ENCODE data around the gene TDRD12.
"Not testable (repeated sequence)": the region's sequence is repeated elsewhere in the genome, so short reads cannot be mapped to it uniquely, and the experiment has no call there.

Gene TDRD12

DNA sequence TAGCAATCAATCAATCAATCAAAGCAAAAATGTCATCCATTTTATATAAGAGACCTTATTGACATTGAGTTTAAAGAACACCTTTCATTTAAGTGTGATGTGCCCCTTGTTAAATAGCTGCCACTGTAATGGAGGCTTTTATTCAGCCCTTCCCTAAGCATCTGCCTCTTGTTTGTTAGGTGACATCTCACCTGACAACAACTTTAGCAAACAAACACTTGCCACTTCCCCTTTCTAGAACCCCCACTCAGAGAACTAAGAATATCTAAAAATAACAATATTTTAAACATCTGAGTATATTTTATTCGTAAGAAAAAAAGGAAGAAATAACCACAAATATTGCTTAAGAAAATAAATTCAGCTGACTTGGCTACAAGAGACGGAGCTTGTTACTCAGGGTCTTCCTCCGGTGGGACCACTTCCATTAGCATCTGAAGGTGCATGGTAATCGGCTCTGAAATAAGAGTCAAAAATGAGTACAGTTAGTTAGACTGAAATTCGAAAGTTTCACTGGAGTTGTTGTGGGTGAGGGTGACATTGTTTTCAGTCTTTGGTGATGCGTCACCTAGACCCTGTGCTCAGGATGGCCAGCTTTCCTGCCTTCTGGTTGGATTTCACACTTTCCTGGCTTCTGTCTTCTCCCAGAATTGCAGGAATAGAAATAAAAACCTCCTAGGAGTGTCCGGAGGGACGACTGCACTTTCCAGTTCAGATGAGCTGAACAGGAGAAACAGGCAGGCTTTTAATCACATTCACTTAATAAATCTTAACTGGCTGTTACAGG, 110.9 kb downstream of the TDRD12 start:
- DNase-seq, result no peak

DNA sequence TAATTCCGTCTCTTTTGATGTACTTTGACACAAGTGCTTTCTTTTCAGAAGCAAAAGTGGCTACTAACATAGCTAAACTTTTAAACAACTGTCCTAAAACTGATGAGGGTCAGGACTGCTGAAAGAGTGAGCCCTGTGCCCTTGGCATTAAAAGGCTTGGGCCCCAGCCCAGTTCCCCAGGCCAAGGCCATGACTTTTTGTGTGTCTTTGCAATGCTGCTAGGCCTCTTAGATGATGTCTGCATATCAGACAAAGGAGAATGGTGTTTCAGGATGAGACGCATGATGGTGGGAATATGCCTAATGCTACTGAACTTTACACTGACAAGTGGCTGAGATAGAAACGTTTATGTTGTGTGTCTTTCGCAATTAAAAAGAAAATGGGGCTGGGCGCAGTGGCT, 112.0 kb downstream of the TDRD12 start:
- DNase-seq, result no peak

DNA sequence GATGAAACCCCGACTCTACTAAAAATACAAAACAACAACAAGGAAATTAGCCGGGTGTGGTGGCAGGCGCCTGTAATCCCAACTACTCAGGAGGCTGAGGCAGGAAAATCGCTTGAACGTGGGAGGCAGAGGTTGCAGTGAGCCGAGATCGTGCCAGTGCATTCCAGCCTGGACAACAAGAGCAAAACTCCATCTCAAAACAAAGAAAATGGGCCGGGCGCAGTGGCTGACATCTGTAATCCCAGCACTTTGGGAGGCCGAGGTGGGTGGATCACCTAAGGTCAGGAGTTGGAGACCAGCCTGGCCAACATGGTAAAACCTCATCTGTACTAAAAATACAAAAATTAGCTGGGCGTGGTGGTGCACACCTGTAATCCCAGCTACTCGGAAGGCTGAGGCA, 112.5 kb downstream of the TDRD12 start:
- not testable (repeated sequence) for DNase-seq

DNA sequence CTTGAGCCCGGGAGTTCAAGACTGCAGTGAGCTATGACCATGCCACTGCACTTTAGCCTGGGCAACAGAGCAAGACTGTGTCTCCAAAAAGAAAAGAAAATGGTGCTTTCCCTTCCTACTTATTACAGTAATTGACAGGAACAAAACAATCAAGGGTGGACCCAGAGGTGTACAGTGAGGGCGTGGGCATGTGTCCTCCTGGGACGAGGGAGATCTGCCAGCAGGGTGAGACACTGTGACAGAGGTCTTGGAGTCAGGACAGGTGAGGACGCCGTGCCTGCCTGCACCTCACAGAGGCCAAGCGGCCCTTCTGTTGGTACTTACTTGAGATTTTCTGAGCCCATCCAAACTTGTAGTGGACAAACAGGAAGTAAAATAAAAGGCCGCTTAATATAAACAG, 113.3 kb downstream of the TDRD12 start:
- not testable (repeated sequence) for DNase-seq

DNA sequence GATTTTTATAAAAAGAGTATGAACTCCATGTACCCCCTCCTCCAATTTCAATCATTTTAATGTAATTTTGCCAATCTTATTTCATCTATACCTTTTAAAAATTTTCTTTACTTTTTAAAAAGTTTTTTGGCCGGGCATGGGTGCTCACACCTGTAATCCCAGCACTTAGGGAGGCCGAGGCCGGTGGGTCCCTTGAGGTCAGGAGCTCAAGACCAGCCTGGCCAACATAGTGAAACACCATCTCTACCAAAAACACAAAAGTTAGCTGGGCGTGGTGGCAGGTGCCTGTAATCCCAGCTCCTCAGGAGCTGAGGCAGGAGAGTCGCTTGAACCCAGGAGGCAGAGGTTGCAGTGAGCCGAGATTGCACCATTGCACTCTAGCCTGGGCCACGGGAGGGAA, 113.8 kb downstream of the TDRD12 start:
- DNase-seq, result not testable (repeated sequence)

DNA sequence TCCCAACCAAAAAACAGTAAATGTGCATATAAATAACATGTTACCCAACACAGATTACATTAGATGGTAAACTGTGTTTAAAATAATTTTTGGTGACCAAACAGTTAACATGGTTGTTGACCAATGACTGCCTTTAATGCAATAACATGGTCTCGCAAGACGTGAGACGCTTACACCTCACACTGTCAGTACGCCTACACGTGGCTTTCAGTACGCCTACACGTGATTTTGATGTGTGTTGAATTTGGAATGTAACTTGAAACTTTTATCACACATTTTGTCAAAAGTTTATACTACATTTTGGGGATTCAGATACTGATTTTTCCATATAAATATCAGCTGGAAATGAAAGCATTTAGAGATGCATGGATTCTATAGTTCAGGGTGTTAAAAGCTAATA, 118.0 kb downstream of the TDRD12 start:
- no peak for DNase-seq

DNA sequence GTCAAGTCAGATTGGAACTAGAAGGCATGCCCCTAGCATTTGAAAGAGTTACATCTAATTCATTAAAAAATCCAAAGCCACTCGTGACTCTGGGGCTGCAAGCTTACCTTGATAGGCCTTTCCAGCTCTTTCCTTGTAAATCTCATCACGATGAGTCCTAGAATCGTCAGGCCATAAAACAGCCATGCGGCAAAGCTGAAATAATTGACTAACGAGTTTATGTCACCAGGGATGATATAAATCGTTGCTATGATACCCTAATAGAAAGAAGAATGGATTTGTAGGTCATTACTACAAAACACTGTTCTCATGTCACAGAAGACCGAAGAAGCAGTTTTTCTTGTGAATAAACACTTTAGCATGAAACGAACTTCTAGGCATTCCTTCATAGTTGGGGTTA, 122.5 kb downstream of the TDRD12 start:
- DNase-seq, result no peak

DNA sequence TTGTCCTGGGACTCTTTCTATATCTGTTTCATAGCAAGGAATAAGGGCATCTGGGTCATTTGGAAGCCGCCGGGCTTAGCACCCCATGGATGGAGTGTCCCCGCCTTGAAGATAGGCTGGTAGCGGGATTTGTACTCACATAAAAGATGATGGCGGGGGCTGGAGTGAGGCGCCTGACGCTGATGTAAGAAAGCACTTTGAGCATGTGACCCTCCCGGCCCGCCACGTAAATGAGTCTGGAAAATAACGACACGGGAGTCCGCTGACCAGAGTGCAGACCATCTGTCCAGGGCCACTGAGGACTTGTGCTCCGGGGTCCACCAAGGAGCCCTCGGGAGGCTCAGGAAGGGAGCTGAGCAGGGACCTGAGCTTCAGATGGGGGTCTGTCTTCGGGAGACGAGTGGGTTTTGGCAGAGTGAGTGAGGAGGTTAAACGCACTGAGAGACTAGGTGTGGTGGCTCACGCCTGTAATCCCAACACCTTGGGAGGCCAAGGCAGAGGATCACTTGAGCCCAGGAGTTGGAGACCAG, 124.2 kb downstream of the TDRD12 start:
- no peak for DNase-seq

DNA sequence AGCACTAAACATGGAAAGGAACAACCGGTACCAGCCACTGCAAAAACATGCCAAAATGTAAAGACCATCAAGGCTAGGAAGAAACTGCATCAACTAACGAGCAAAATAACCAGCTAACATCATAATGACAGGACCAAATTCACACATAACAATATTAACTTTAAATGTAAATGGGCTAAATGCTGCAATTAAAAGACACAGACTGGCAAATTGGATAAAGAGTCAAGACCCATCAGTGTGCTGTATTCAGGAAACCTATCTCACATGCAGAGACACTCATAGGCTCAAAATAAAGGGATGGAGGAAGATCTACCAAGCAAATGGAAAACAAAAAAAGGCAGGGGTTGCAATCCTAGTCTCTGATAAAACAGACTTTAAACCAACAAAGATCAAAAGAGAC, 128.5 kb downstream of the TDRD12 start:
- DNase-seq, result not testable (repeated sequence)

DNA sequence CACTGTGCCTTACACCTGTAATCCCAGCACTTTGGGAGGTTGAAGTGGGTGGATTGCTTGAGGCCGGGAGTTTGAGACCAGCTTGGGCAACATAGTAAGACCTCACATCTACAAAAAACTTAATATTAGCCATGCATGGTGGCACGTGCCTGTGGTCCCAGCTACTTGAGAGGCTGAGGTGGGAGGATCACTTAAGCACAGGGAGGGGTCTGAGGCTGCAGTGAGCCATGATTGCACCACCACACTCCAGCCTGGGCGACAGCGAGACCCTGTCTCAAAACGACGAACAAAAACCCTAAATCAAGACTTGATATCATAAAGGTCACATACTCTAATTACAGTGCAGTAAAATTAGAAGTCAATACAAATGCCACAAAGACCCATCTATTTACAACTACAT, 132.6 kb downstream of the TDRD12 start:
- no peak for DNase-seq

DNA sequence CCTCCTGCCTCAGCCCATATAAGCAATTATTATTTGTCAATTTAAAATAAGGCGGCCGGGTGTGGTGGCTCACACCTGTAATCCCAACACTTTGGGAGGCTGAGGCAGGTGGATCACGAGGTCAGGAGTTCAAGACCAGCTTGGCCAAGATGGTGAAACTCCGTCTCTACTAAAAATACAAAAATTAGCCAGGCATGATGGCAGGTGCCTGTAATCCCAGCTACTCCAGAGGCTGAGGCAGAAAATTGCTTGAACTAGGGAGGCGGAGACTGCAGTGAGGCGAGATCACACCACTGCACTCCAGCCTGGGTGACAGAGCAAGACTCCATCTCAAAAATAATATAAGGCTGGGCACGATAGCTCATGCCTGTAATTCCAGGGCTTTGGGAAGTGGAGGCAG, 137.3 kb downstream of the TDRD12 start:
- DNase-seq, result not testable (repeated sequence)

DNA sequence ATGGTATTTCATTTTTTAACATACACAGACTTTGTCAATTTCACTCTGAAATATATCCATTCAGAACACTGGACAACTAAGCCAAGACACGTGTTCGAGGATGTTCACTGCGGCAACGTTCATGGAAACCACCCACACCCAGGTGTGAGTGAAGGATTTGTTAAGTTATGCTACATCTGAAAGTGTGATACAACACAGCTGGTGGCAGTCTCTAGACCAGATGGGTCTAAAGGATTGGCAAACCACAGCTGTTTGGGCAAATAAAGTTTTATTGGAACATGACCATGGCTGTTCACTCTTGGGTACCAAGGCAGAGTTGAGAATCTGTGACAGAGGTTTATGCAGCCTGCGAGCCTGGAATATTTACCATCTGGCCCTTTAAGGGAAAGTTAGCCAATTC, 138.0 kb downstream of the TDRD12 start:
- no peak for DNase-seq

DNA sequence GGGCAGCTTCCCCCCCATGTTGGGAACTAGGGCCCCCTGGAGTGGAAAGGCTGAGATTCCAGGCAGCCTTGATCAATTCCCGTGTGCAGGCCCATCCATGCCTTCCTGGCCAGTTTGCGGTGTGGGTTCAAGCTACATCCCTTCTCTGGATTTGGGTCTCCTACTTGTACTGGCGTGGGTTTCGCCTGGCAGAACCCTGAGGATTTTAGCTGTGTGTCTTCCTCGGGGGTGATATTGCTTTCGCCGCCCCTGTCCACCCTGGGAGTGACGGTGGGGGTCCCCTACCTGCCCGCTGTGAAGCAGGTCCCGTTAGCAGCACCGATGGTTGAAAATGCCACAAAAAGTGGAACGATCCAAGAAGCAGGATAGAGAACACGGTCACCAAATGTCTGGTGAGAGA, 138.6 kb downstream of the TDRD12 start:
- DNase-seq, result no peak

DNA sequence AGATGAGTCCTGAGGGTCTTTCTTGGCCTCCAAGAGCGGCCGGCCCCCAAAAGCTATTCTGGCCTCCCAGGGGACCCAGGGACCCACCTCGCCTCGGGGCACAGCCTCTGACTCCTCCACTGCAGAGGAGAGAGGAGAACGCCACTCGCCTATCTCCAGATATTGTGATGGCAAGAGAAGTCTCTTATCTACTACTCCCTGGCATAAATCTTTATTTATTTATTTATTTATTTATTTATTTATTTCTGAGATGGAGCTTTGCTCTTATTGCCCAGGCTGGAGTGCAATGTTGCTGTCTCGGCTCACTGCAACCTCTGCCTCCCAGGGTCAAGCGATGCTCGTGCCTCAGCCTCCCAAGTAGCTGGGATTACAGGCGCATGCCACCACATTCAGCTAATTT, 139.0 kb downstream of the TDRD12 start:
- DNase-seq, result no peak

DNA sequence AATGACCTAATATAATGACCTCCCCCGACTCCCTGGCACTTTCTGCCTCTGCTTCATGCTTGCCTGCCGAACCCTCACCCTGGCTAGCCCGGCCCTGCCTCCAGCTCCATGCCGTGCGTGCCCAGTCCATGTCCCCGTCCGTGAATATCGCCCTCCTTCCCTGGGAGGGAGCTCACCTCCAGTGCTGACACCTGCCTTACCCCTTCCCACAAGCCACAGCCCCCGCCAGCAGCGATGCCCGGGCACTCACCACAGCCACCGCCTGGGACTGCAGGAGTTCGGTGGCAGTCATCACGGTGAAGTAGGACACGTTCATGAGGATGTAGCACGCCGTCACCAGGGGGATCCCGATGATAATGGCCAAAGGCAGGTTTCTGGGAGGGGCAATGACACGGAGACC, 140.0 kb downstream of the TDRD12 start:
- DNase-seq, result no peak

DNA sequence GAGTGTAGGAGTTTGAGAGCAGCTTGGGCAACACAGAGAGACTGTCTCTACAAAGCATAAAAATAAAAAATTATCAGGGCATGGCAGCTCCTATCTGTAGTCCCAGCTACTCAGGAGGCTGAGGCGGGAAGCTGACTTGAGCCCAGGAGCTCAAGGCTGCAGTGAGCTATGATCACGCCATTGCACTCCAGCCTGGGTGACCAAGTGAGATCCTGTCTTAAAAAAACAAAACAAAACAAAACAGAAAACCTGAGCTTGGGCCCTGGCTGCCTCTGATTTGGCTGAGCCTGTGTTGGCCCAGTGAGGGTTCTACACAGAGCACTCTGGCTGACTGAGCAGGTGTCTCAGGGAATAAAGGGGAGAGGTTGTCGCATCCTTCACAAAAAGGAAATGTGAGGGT, 142.0 kb downstream of the TDRD12 start:
- no peak for DNase-seq

DNA sequence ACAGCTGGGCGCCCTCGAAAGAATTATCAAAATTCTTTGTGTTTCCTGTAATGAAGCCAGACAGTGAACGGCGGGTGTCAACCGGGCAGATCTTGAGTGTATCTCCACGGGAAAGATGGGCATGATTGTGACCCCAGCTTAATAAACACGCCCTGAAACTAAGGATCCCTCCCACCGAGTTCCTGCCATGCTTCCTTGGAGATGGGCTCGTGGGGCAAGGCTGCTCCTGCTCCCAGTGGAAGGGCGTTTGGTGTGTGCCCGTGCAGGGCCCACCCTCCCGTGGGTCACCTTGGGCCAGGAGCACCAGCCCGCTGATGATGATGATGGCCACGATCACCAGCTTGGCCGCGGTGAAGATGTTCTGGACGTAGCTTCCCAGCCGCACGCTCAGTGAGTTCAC, 142.6 kb downstream of the TDRD12 start:
- DNase-seq, result no peak

DNA sequence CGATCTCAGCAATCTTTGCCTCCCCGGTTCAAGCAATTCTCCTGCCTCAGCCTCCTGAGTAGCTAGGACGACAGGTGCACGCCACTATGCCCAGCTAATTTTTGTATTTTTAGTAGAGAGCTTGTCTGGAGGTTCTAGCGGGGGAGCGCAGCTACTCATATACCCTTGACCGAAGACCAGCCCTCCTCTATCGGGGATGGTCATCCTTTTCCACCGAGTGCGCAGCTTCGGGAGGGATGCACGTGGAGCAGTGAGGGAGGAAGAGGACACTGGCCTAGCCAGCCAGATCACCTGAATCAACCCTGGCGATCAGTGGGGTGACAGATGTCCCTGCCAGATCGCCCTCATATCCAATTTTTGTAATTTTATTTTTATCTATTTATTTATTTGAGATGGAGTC, 143.2 kb downstream of the TDRD12 start:
- no peak for DNase-seq

DNA sequence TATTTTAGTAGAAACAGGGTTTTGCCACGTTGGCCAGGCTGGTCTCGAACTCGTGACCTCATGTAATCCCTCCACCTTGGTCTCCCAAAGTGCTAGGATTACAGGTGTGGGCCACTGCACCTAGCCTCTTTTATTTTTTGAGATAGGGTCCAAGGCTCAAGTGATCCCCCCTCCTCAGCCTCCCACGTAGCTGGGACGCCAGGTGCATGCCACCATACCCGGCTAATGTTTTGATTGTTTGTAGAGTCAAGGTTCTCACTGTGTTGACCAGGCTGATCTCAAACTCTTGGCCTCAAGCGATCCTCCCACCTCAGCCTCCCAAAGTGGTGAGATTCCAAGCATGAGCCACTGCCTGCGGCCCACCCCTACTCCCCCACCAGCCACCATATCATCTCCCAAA, 143.7 kb downstream of the TDRD12 start:
- no peak for DNase-seq

DNA sequence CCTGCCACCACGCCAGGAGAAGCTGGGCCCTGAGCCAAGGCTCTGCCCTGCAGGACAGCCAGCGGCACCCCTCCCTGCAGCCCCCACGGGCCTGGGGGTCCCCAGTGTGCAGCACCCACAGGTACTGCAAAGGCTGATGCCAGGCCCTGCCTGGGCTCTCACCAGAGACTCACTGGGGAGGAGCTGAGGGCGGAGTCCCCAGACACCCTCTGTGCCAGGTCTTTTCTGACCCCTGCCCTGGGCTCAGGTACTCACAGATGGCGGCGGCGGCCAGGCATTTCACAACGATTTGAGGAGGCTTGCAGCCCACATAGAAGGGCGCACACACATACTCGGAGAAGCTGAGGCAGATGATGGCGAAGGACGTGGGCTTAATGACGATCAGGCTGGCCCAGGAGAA, 144.3 kb downstream of the TDRD12 start:
- no peak for DNase-seq

DNA sequence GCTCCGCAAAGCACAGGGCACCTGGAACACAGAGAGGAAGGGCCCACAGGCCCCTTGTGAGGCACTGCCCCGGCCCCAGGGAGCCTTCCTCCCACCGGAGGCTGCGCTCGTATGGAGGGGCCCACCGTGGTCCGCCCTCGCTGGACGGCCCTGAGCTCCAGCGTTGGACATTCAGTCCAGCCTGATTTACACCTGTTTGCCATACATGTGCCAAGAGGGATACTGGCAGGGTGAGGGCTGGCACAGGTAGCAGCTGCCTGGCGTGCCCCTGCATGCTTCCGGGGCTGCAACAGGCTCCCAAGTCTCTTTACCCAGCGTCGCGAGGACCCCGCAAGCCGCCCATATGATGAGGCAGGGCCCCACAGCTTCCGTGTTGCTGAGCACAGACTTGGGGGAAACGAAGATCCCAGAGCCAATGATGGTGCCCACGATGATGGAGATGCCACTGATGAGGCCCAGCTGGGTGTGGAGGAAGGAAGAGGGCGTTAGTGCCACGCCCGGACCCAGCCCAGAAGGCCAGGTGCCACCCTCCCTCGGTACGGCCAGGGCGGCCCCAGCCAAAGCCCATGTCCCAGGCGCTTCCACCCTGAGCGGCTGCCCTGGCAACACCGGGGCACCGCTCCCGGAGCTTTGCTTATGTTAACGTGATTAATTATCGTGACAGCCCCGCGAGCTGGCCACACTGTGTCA, 144.9 kb downstream of the TDRD12 start:
- DNase-seq, result no peak

DNA sequence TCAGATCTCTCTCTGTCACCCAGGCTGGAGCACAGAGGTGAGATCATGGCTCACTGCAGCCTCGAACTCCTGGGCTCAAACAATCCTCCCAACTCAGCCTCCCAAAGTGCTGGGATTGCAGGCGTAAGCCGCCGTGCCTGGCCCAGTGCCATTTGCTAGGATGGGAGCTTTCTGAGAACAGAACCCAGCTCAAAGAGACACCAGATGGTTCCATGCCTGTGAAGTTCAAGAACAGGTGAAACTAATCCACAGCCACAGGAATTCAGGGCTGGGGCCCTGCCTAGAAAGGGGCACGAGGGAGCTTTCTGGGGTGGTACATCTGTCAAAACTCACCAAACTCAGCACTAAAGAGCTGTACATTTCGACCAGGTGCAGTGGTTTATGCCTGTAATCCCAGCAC, 145.8 kb downstream of the TDRD12 start:
- DNase-seq, result no peak

DNA sequence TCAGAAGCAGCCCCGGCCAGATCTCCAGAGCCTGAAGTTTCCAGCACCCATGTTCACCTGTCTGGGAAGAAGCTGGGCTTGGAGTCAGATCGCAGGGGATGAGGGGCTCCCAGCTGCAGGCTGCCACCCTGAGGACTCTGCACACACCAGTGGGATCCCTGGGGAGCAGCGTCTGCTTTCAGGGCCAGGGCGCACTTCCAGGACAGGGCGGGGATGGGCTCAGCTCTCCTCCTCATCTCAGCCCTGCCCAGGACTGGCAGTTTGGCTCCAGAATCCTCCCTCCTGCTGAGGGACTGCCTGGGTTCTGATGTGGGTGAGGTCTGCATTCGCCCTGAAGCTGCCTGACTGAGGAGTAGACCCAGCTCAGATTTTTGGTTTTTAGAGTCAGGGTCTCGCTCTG, 146.5 kb downstream of the TDRD12 start:
- DNase-seq, result no peak

Measured in hypothalamus (tissue), 51 donors.